NB4 (cell line): ENCODE results near the gene GPRIN3.

Experiments
- CTCF ChIP-seq: IDR thresholded peaks from one replicate; pipeline ENCODE4 v1.5.1; 2012; ENCODE audit warnings: low read depth, low read length
- POLR2A ChIP-seq: IDR thresholded peaks from 2 replicates; pipeline ENCODE4 v1.6.1; 2011; ENCODE audit warnings: mild to moderate bottlenecking; ENCODE audit not compliant: insufficient read length; ENCODE audit errors: extremely low read depth

DNA sequence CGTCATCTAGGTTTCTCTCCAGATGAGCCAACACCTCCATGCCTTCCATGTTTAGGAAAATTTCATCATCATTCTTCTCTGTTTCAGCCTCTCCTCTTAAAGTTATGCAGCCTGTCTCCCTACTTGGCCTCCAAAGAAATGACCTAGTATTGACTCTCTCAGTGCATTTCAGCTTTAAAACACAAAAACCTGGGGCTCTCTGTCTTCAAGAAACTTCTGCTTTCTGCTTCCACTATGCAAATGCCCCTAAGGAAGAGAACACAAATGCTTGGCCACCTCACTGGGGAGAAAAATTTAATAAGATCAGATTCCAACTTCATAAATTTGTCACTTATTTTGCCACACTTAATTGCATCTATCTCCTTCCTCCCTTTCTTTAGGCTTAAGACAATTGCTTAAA is 93.3 kb downstream of the GPRIN3 start:
- TF ChIP-seq POLR2A, result no peak
- no peak for TF ChIP-seq CTCF
